HG03432 (cell line): Measurements from ENCODE around the gene SNAI3.

Source experiments
- ATAC-seq: cut with Tn5 transposase; IDR thresholded peaks from one replicate; pipeline ENCODE4 v1.9.1; 2021; ENCODE audit warnings: mild to moderate bottlenecking, moderate library complexity; ENCODE audit not compliant: unreplicated experiment

Gene SNAI3

DNA sequence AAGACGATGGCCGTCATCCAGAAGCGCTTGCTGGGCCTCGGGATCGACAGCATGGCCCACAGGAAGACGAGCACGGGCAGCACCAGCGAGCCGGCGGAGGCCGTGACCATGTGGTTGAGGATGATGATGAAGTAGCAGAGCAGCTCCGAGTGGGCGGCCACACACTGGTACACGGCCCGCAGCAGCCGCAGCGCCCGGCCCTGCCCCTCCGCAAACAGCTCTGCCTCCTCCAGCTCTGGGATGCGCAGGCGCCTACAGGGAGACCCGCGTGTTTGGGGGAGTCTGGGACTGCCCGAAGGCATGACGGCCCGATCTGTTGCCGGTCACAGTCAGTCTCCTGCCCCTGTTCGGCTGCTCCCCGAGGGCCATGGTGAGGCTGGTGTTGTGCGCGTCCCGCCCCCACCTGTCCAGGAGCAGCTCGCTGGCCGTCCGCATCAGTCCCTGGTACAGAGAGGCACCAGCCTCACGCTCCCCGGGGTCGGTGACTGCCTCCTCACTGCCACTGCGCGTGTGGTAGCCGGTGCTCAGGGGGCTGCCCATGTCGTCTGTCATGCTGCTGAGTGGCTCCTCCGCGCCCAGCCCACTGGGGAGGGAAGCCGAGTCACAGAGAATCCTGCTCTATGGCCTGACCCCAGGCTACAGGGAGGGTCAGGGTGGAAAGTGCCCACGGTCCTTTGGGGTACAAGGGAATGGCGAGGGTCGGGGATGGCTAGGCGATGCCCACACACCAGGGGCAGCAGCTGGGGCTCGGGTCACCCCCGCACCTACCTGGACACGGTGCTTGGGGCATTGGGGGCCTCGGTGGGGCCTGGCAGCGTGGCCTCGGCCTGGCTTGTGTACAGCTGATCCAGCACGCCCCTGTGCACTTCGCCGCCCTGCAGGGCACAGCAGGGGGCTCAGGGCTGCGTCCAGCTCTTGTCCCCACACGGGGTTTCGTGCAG is 35.8 kb upstream of the SNAI3 start:
- no peak for ATAC-seq

GRCh38 chr16:88721236-88721635 is 34.9 kb upstream of the SNAI3 start:
- ATAC-seq, result no peak

- ATAC-seq, result no peak
Observed at GRCh38 chr16:88720396-88720970, 34.2 kb upstream of the SNAI3 start.

GRCh38 chr16:88719933-88720296 is 33.6 kb upstream of the SNAI3 start:
- ATAC-seq, result no peak

- ATAC-seq, result no peak
Observed at GRCh38 chr16:88719267-88719932, 33.1 kb upstream of the SNAI3 start.

DNA sequence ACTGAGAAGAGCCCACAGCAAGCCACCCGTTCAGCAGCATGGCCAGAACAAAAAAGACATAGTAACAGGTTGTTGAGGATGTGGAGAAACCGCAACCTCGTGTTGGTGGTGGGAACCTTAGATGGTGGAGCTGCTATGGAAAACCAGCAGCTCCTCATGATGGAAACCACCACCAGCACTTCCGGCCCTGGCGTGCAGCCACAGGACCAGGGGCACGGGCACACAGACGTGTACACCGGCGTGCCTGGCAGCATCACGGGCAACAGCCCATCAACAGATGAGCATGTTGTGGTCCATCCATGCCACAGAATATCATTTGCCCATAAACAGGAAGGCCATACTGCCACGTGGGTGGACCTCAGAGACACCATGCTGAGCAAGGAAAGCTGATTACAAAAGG is 31.9 kb upstream of the SNAI3 start:
- no peak for ATAC-seq

- no peak for ATAC-seq
Observed at GRCh38 chr16:88716601-88717001, 30.3 kb upstream of the SNAI3 start.

DNA sequence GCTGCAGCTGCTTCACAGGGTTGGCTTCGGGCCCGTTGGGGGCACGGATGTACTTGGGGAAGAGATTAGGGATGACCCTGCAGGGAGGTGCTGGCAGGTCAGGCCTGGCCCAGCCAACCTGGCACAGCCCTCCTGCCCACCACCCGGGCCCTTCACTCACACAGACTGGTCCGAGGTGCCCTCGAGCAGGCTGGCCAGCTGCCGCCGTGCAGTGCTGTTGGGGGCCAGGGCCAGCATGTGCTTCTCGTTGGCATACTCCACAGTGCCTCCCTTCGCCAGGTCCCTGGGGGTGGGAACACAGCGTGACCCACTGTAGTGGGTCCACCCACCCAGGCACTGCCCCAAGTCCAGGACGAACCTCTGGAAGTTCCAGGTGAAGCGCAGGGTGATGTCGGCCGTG is 29.9 kb upstream of the SNAI3 start:
- ATAC-seq, result no peak

DNA sequence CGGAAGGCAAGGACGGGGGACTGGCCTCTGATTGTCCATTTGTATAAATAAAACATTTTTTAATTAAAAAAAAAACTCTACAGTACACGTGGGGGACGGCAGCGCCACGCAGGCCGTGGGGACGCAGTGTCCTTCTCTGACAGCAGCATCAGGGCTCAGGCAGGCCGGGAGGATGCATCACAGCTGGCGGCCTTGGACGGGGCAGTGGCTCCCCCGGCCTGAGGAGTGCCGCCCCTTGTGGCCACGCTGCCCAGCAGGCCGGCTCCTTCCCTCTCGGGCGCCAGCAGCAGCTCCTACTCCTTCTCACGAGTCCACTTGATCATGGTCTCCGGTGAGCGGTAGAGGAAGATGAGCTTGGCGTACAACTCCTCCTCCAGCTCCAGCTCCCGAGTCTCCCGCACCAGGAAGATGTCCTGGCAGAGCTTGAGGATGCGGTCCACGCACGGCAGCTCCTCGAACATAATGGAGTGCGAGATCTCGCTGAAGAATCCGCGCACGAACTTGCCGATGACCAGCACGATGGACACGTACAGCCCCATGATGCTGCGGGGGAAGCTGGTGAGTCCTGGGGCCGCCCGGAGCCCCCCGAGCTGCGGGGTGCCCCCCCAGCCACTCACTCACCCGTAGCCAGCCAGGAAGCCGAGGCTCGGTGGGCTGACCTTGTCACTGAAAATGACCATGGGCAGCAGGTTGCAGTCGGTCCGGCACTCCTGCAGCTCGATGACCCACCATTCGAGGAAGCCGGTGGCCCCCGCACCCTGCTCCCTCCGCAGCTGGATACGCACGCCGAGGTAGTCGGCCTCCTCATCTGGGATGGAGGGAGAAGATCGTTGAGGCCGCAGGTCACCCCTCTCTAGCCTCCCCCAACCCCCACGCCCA is 29.2 kb upstream of the SNAI3 start:
- no peak for ATAC-seq

GRCh38 chr16:88714420-88715302 is 28.4 kb upstream of the SNAI3 start:
- no peak for ATAC-seq

GRCh38 chr16:88713568-88714419 is 27.5 kb upstream of the SNAI3 start:
- no peak for ATAC-seq

- ATAC-seq, result no peak
Observed at GRCh38 chr16:88713054-88713453, 26.7 kb upstream of the SNAI3 start.

DNA sequence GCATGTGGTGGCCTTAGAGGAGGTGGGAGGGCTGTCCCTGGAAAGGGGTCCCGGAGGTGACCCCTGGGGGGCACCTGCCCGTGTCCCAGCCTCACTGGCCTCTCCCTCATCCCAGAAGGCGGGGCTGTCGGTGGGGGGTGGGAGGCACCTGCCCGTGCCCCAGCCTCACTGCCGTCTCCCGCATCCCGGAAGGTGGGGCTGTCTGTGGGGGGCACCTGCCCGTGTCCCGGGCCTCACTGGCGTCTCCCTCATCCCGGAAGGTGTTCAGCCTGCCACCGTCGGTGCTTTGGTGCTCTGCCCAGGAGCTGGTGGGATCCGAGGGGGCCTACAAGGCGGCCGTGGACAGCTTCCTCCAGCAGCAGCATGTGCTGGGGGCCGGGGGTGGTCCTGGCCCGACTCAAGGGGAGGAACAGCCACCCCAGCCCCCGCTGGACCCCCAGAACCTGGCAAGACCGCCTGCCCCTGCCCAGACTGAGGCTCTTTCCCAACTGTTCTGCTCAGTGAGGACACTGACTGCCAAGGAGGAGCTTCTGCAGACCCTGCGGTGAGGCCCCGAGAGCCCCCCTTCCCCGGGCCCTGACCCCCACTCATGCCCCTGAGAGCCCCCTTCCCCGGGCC is 26.2 kb upstream of the SNAI3 start:
- ATAC-seq, result no peak

GRCh38 chr16:88711750-88712340 is 25.5 kb upstream of the SNAI3 start:
- ATAC-seq, result no peak

DNA sequence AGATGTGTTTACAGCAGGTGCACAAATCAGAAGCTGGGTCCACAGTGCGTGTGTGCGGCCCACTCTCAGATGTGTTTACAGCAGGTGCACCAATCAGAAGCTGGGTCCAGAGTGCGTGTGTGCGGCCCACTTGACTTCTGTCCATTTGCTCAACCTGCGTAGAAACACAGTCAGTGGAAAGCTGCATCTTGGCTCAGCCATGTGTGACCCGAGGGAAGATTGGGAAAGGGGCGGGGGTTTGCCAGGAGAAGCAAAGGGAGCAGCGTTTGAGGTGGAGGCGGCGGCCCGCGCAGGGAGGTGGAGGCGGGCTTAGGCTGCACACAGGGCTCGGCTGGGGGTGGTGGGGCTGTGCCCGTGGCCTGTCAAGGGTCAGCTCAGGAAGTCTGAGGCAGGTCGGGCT is 24.2 kb upstream of the SNAI3 start:
- no peak for ATAC-seq

- ATAC-seq, result no peak
Observed at GRCh38 chr16:88706965-88707826, 20.9 kb upstream of the SNAI3 start.

DNA sequence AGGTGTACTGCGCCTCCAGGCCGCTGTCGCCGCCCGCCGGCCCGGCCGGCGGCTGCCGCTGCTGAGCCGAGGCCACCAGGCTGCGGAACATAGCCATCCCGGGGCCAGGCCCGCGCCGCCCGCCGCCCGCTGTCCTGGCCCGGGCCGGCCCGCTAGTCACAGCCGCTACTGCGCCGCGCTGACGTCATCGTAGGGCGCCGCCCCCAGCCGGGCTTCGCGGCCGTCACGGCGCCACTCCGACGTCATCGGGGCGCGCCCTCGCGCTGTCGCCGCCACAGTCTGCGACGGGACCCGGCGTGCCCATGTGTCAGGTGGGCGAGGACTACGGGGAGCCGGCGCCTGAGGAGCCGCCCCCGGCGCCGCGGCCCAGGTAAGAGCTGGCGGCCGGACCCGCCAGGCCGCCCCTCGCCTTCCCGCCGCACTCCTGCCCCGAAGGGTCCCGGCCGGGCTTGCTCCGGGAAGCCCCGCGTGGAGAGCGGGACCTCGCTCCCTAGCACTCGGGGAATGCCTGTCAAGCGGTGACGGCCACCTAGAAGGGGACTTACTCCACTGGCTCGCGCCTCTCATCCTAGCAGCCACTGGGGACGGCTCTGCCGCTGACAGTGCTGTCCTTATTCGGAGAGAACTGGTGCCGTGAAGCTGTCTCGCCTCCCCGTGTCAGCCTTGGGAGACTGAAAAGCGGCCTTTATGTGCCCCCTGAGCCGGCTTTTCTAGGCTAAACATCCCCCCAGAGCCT is 20.1 kb upstream of the SNAI3 start, which contains the start of the genes CTU2 and RNF166:
CTU2 (plus strand) TSS at position 275 of the 736 bp plus-strand sequence; CDS start at position 303, 28 bp downstream.
RNF166 (minus strand) TSS at position 180 of the 736 bp plus-strand sequence; CDS start at position 97, 83 bp downstream.
- peak; percentile 66 for ATAC-seq
